ENCODE measurements around the gene ACOXL.

The ACOXL gene

GRCh38 chr2:110873597-110874452, 141.5 kb downstream of the ACOXL start:
- DNase-seq: no peak

GRCh38 chr2:110874453-110875383, 142.3 kb downstream of the ACOXL start:
- DNase-seq: no peak

GRCh38 chr2:110875384-110875725, 143.0 kb downstream of the ACOXL start:
- DNase-seq: no peak

GRCh38 chr2:110876167-110876999, 144.0 kb downstream of the ACOXL start:
- DNase-seq: no peak

- DNase-seq: no peak
These were observed 144.9 kb downstream of the ACOXL start for GRCh38 chr2:110877031-110877827.

- no peak for DNase-seq
These were observed 145.8 kb downstream of the ACOXL start for GRCh38 chr2:110878150-110878549.

GRCh38 chr2:110881908-110882307, 149.5 kb downstream of the ACOXL start:
- DNase-seq: no peak

GRCh38 chr2:110883406-110883805, 151.0 kb downstream of the ACOXL start:
- no peak for DNase-seq

- DNase-seq: no peak
These were observed 152.9 kb downstream of the ACOXL start for GRCh38 chr2:110885256-110885655.

GRCh38 chr2:110886826-110887573, 154.6 kb downstream of the ACOXL start:
- no peak for DNase-seq

GRCh38 chr2:110888411-110888810, 156.0 kb downstream of the ACOXL start:
- DNase-seq: no peak

- no peak for DNase-seq
These were observed 159.3 kb downstream of the ACOXL start for GRCh38 chr2:110891626-110892025.

- no peak for DNase-seq
These were observed 163.9 kb downstream of the ACOXL start for GRCh38 chr2:110896226-110896625.

GRCh38 chr2:110897966-110898365, 165.6 kb downstream of the ACOXL start:
- no peak for DNase-seq

- DNase-seq: no peak
These were observed 167.8 kb downstream of the ACOXL start for GRCh38 chr2:110900191-110900590.

GRCh38 chr2:110903548-110903947, 171.2 kb downstream of the ACOXL start:
- DNase-seq: peak in 27 of 56 donors; percentile 0 to 63 (median 9)

- DNase-seq: no peak
These were observed 171.9 kb downstream of the ACOXL start for GRCh38 chr2:110904116-110904778.

GRCh38 chr2:110904779-110905148, 172.4 kb downstream of the ACOXL start:
- DNase-seq: no peak

GRCh38 chr2:110905217-110905616, 172.8 kb downstream of the ACOXL start:
- DNase-seq: no peak
